HEK293 (cell line): Measurements from ENCODE around the gene BCL11B.

Experiments
- CTCF ChIA-PET: fragments of 350-600 bp; formaldehyde crosslinking; extraction: SDS; loops from one replicate; lab custom pipeline; 2021; ENCODE audit warnings: antibody characterized with exemption; lab: Yijun Ruan, JAX
- POLR2A ChIA-PET: fragments of 300-600 bp; formaldehyde crosslinking; extraction: SDS; loops from one replicate; lab custom pipeline; 2020; ENCODE audit warnings: antibody characterized with exemption, inconsistent platforms; lab: Yijun Ruan, JAX
- H3K27ac ChIP-seq: fragments of 200-500 bp; sonication (Bioruptor generic); 2 replicates; pipeline ENCODE4 v1.5.1; 2014; ENCODE audit warnings: low read depth, low read length, control low read depth, inconsistent platforms; ENCODE audit errors: extremely low read depth
- H3K36me3 ChIP-seq, 2 experiments: fragments of 200-500 bp in 1 of 2; sonication (Bioruptor generic) in 1 of 2; 1 replicate in 1 of 2; 2 replicates in 1 of 2; pipeline ENCODE4 v1.5.1; 2014 to 2017; ENCODE audit warnings: inconsistent platforms in 2 of 2, low read length in 2 of 2; ENCODE audit not compliant: control insufficient read depth in 2 of 2, insufficient read depth in 1 of 2
- H3K4me1 ChIP-seq: fragments of 200-500 bp; sonication (Bioruptor generic); 2 replicates; pipeline ENCODE4 v1.5.1; 2014; ENCODE audit warnings: mild to moderate bottlenecking, low read length, inconsistent platforms; ENCODE audit not compliant: control insufficient read depth, insufficient read depth
- H3K4me3 ChIP-seq: 2 replicates; pipeline ENCODE4 v1.5.1; 2011; ENCODE audit warnings: low read depth, mild to moderate bottlenecking, control low read depth, low read length, moderate library complexity
- H3K9me3 ChIP-seq: fragments of 200-500 bp; sonication (Bioruptor generic); 2 replicates; pipeline ENCODE4 v1.5.1; 2014; ENCODE audit warnings: low read depth, low read length, inconsistent platforms; ENCODE audit not compliant: control insufficient read depth, insufficient read depth
- GFI1B ChIP-seq: fragments of 450-650 bp; formaldehyde crosslinking; IDR thresholded peaks from 2 replicates; pipeline ENCODE4 v1.5.1; 2016; ENCODE audit warnings: missing biosample characterization, missing genetic modification characterization
- KLF16 ChIP-seq: fragments of 450-650 bp; formaldehyde crosslinking; IDR thresholded peaks from 2 replicates; pipeline ENCODE4 v1.5.1; 2017; ENCODE audit warnings: missing biosample characterization, missing genetic modification characterization
- KLF8 ChIP-seq: fragments of 450-650 bp; formaldehyde crosslinking; IDR thresholded peaks from 2 replicates; pipeline ENCODE4 v1.5.1; 2016; ENCODE audit warnings: missing biosample characterization, missing genetic modification characterization
- MYNN ChIP-seq: fragments of 450-650 bp; formaldehyde crosslinking; IDR thresholded peaks from 2 replicates; pipeline ENCODE4 v1.5.1; 2016; ENCODE audit warnings: missing biosample characterization, missing genetic modification characterization, borderline replicate concordance
- OSR2 ChIP-seq: fragments of 450-650 bp; formaldehyde crosslinking; IDR thresholded peaks from 2 replicates; pipeline ENCODE4 v1.5.1; 2016; ENCODE audit warnings: missing biosample characterization, missing genetic modification characterization
- SP3 ChIP-seq: fragments of 450-650 bp; formaldehyde crosslinking; IDR thresholded peaks from 2 replicates; pipeline ENCODE4 v1.5.1; 2016; ENCODE audit warnings: missing biosample characterization, missing genetic modification characterization
- ZBTB17 ChIP-seq: fragments of 450-650 bp; formaldehyde crosslinking; IDR thresholded peaks from 2 replicates; pipeline ENCODE4 v1.5.1; 2016; ENCODE audit warnings: missing biosample characterization, missing genetic modification characterization
- ZFP37 ChIP-seq: fragments of 450-650 bp; formaldehyde crosslinking; IDR thresholded peaks from 2 replicates; pipeline ENCODE4 v1.5.1; 2016; ENCODE audit warnings: missing biosample characterization, missing genetic modification characterization
- ZNF121 ChIP-seq: fragments of 450-650 bp; formaldehyde crosslinking; IDR thresholded peaks from 2 replicates; pipeline ENCODE4 v1.5.1; 2016; ENCODE audit warnings: missing biosample characterization, missing genetic modification characterization
- ZNF16 ChIP-seq: fragments of 450-650 bp; formaldehyde crosslinking; IDR thresholded peaks from 2 replicates; pipeline ENCODE4 v1.5.1; 2016; ENCODE audit warnings: low read depth, missing biosample characterization, missing genetic modification characterization
- ZNF169 ChIP-seq: fragments of 450-650 bp; formaldehyde crosslinking; IDR thresholded peaks from 2 replicates; pipeline ENCODE4 v1.5.1; 2016; ENCODE audit warnings: missing biosample characterization, missing genetic modification characterization
- ZNF174 ChIP-seq: fragments of 450-650 bp; formaldehyde crosslinking; IDR thresholded peaks from 2 replicates; pipeline ENCODE4 v1.5.0; 2017; ENCODE audit warnings: missing biosample characterization, mild to moderate bottlenecking, missing genetic modification characterization
- ZNF19 ChIP-seq: fragments of 450-650 bp; formaldehyde crosslinking; IDR thresholded peaks from 2 replicates; pipeline ENCODE4; 2016; ENCODE audit warnings: missing biosample characterization, missing genetic modification characterization, low read depth
- ZNF221 ChIP-seq: fragments of 450-650 bp; formaldehyde crosslinking; IDR thresholded peaks from 2 replicates; pipeline ENCODE4 v1.5.1; 2017; ENCODE audit warnings: missing biosample characterization, missing genetic modification characterization, borderline replicate concordance
- ZNF239 ChIP-seq: fragments of 450-650 bp; formaldehyde crosslinking; IDR thresholded peaks from 2 replicates; pipeline ENCODE4 v1.5.1; 2016; ENCODE audit warnings: missing biosample characterization, missing genetic modification characterization
- ZNF311 ChIP-seq: fragments of 450-650 bp; formaldehyde crosslinking; IDR thresholded peaks from 2 replicates; pipeline ENCODE4 v1.5.1; 2017; ENCODE audit warnings: missing biosample characterization, missing genetic modification characterization, borderline replicate concordance
- ZNF350 ChIP-seq: fragments of 450-650 bp; formaldehyde crosslinking; IDR thresholded peaks from 2 replicates; pipeline ENCODE4 v1.5.0; 2017; ENCODE audit warnings: missing biosample characterization, mild to moderate bottlenecking, missing genetic modification characterization
- ZNF366 ChIP-seq: fragments of 450-650 bp; formaldehyde crosslinking; conservative IDR thresholded peaks from 2 replicates; pipeline ENCODE4 v1.5.1; 2016; ENCODE audit warnings: missing biosample characterization, missing genetic modification characterization
- ZNF510 ChIP-seq: fragments of 450-650 bp; formaldehyde crosslinking; IDR thresholded peaks from 2 replicates; pipeline ENCODE4 v1.5.1; 2018; ENCODE audit warnings: mild to moderate bottlenecking, missing genetic modification characterization, missing biosample characterization; ENCODE audit not compliant: insufficient replicate concordance
- ZNF610 ChIP-seq: fragments of 450-650 bp; formaldehyde crosslinking; IDR thresholded peaks from 2 replicates; pipeline ENCODE4 v1.5.1; 2016; ENCODE audit warnings: missing biosample characterization, missing genetic modification characterization, borderline replicate concordance
- ZNF776 ChIP-seq: fragments of 450-650 bp; formaldehyde crosslinking; IDR thresholded peaks from 2 replicates; pipeline ENCODE4 v1.5.0; 2017; ENCODE audit warnings: missing biosample characterization, missing genetic modification characterization, borderline replicate concordance
- TF ChIP-seq, protein P1 (sequence below): fragments of 450-650 bp; formaldehyde crosslinking; IDR thresholded peaks from 2 replicates; pipeline ENCODE4 v1.5.1; 2016; ENCODE audit warnings: missing biosample characterization, missing genetic modification characterization
- TF ChIP-seq, protein P2 (sequence below): fragments of 450-650 bp; formaldehyde crosslinking; IDR thresholded peaks from 2 replicates; pipeline ENCODE4 v1.5.1; 2017; ENCODE audit warnings: missing biosample characterization, missing genetic modification characterization

The BCL11B gene

DNA sequence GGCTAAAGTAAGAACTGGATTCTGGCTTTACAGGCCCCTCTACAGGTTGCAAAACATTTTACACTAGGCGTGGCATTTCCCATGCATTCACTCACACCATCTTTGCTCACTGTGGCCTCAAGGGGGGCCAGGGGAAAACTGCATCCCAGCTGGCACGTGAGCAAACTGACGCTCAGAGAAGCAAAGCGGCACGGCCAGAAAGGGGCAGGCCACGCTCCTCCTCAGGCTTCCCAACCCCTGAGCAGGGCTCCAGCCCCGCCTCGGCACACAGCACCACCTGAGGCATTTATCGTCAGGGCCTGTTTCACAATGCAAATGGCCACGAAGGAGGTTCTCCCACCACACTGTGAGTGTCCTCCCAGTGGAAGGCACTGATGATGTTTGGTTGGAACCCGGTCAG is 90.8 kb downstream of the BCL11B start:
- H3K27ac ChIP-seq = no peak overlapping the region
- no peaks in the 10 kb centered on the region for H3K9me3 ChIP-seq
- ChIA-PET POLR2A (no interaction called here), CTCF (no interaction called here)
- H3K36me3 ChIP-seq = no peaks in the 10 kb centered on the region
- TF ChIP-seq MYNN (tag by site-specific recombination) (no peak), KLF8 (tag by site-specific recombination) (no peak), SP3 (tag by site-specific recombination) (no peak), ZNF221 (tag by site-specific recombination) (no peak), ZBTB17 (no peak), ZNF169 (tag by site-specific recombination) (no peak), ZNF350 (tag by site-specific recombination) (no peak), ZFP37 (tag by site-specific recombination) (no peak), OSR2 (tag by site-specific recombination) (no peak), GFI1B (no peak), ZNF121 (no peak), ZNF239 (tag by site-specific recombination) (no peak), ZNF776 (tag by site-specific recombination) (no peak), ZNF311 (tag by site-specific recombination) (no peak), ZNF16 (tag by site-specific recombination) (no peak)
- H3K4me3 ChIP-seq = no peak overlapping the region
- H3K4me1 ChIP-seq = peaks cover 4% of the 10 kb centered on the region; the same call in 1 of the 2 replicates

DNA sequence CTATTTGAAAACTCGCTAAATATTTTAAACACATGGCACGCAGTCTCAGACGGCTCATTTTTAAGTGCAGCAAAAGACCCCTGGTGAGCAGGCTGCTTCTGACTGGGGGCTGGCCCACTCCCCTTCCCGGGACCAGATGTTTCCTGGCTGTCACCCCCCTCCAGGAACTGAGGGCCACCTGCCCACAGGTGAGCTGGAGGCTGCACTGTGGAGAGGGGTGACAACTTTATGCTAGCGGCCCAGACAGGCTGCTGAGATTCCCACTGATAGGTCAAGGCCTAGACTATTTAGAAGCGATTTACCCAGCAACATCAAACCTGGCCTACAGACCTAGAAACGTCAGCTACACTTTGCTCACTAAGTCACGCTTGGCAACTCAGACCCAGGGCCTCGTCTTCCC is 92.1 kb downstream of the BCL11B start:
- POLR2A ChIA-PET = no interaction called here
- CTCF ChIA-PET = no interaction called here

DNA sequence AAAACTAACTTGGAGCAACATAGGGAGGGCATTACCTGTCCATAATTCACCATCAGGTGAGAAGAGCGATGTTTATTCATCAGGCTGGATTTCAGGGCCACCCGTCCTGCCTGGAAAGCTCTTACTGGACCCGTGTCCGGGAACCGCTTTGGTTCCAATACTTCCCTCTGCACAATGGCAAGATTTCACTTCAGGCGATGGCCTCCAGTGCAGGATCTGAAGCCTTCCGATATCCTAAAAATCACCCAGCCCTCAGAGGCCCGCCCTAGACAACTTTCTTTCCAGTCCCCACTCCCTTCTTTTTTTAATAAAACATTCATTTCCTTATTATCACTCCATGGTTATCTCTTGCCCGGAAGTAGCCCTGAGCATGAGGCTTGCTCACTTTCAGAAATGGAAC is 92.5 kb downstream of the BCL11B start:
- Histone ChIP-seq H3K4me1 (peaks cover 4% of the 10 kb centered on the region; the same call in 1 of the 2 replicates), H3K27ac (no peak overlapping the region), H3K4me3 (no peak overlapping the region), H3K9me3 (no peaks in the 10 kb centered on the region)
- POLR2A ChIA-PET = no interaction called here
- TF ChIP-seq ZNF19 (tag by site-specific recombination) = no peak
- TF ChIP-seq, protein P1, sequence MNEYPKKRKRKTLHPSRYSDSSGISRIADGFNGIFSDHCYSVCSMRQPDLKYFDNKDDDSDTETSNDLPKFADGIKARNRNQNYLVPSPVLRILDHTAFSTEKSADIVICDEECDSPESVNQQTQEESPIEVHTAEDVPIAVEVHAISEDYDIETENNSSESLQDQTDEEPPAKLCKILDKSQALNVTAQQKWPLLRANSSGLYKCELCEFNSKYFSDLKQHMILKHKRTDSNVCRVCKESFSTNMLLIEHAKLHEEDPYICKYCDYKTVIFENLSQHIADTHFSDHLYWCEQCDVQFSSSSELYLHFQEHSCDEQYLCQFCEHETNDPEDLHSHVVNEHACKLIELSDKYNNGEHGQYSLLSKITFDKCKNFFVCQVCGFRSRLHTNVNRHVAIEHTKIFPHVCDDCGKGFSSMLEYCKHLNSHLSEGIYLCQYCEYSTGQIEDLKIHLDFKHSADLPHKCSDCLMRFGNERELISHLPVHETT = no peak
- TF ChIP-seq ZNF174 (tag by site-specific recombination) = no peak
- TF ChIP-seq, protein P2, sequence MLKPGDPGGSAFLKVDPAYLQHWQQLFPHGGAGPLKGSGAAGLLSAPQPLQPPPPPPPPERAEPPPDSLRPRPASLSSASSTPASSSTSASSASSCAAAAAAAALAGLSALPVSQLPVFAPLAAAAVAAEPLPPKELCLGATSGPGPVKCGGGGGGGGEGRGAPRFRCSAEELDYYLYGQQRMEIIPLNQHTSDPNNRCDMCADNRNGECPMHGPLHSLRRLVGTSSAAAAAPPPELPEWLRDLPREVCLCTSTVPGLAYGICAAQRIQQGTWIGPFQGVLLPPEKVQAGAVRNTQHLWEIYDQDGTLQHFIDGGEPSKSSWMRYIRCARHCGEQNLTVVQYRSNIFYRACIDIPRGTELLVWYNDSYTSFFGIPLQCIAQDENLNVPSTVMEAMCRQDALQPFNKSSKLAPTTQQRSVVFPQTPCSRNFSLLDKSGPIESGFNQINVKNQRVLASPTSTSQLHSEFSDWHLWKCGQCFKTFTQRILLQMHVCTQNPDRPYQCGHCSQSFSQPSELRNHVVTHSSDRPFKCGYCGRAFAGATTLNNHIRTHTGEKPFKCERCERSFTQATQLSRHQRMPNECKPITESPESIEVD = no peak
- TF ChIP-seq ZNF510 (tag by site-specific recombination) = no peak
- TF ChIP-seq, all 188 proteins: peak for 0
- CTCF ChIA-PET = no interaction called here
- peaks cover 0 to 10% of the 10 kb centered on the region in 2 experiments; a peak in 1 of 3 replicates for H3K36me3 ChIP-seq

More for the DNA sequence above, 92.1 kb downstream of the BCL11B start:
- Histone ChIP-seq H3K36me3 (peaks cover 0 to 8% of the 10 kb centered on the region in 2 experiments; a peak in 1 of 3 replicates), H3K4me1 (peaks cover 4% of the 10 kb centered on the region; the same call in 1 of the 2 replicates), H3K4me3 (no peak overlapping the region), H3K9me3 (no peaks in the 10 kb centered on the region), H3K27ac (no peak overlapping the region)
- TF ChIP-seq KLF16 (no peak), ZNF366 (tag by site-specific recombination) (no peak), ZNF610 (tag by site-specific recombination) (no peak)
